ENCODE measurements around the gene ACE. TPM values are rescaled to one million over a fixed set of nuclear protein-coding genes. Genes with fewer than 3 reads are reported as not detected.

The ACE gene
- total RNA-seq, 1 donor from 2014 or later: 72.6 TPM

- H3K27ac ChIP-seq: no peak overlapping the region
- H3K27me3 ChIP-seq: no peaks in the 10 kb centered on the region
- intact Hi-C loops (cut with DNase I): no loop called here
- no peak for DNase-seq (ENCODE audit: low spot score in 2 of 2)
- no peak for TF ChIP-seq CTCF (IDR thresholded peaks at IDR 0.05)
- no peaks in the 10 kb centered on the region for H3K36me3 ChIP-seq
- H3K9me3 ChIP-seq: no peaks in the 10 kb centered on the region
- H3K4me3 ChIP-seq: no peak overlapping the region
- no peaks in the 10 kb centered on the region for H3K4me1 ChIP-seq
These were observed 36.2 kb downstream of the ACE start for GRCh38 chr17:63512896-63513644.

- intact Hi-C loops (cut with DNase I): no loop called here
- H3K4me3 ChIP-seq: no peak overlapping the region
- H3K27me3 ChIP-seq: no peaks in the 10 kb centered on the region
- TF ChIP-seq CTCF (IDR thresholded peaks at IDR 0.05): no peak
- no peaks in the 10 kb centered on the region for H3K9me3 ChIP-seq
- no peak for DNase-seq (ENCODE audit: low spot score in 2 of 2)
- H3K4me1 ChIP-seq: no peaks in the 10 kb centered on the region
- H3K36me3 ChIP-seq: no peaks in the 10 kb centered on the region
- no peak overlapping the region for H3K27ac ChIP-seq
These were observed 37.6 kb downstream of the ACE start for GRCh38 chr17:63514477-63514876.

GRCh38 chr17:63514974-63515373 lies 38.1 kb downstream of the ACE start:
- H3K4me3 ChIP-seq: no peak overlapping the region
- no peaks in the 10 kb centered on the region for H3K9me3 ChIP-seq
- intact Hi-C loops (cut with DNase I): no loop called here
- no peak for DNase-seq (ENCODE audit: low spot score in 2 of 2)
- no peak for TF ChIP-seq CTCF (IDR thresholded peaks at IDR 0.05)
- no peaks in the 10 kb centered on the region for H3K4me1 ChIP-seq
- no peak overlapping the region for H3K27ac ChIP-seq
- H3K36me3 ChIP-seq: no peaks in the 10 kb centered on the region
- H3K27me3 ChIP-seq: no peaks in the 10 kb centered on the region

GRCh38 chr17:63515426-63515825 lies 38.6 kb downstream of the ACE start:
- intact Hi-C loops (cut with DNase I): no loop called here
- no peak for DNase-seq (ENCODE audit: low spot score in 2 of 2)

GRCh38 chr17:63516910-63517824 lies 40.3 kb downstream of the ACE start:
- no peaks in the 10 kb centered on the region for H3K4me1 ChIP-seq
- intact Hi-C loops (cut with DNase I): no loop called here
- DNase-seq (ENCODE audit: low spot score in 2 of 2): no peak
- no peak overlapping the region for H3K4me3 ChIP-seq
- no peaks in the 10 kb centered on the region for H3K27me3 ChIP-seq
- H3K36me3 ChIP-seq: no peaks in the 10 kb centered on the region
- no peaks in the 10 kb centered on the region for H3K9me3 ChIP-seq
- TF ChIP-seq CTCF (IDR thresholded peaks at IDR 0.05): no peak
- no peak overlapping the region for H3K27ac ChIP-seq

More at GRCh38 chr17:63515426-63515825, 38.6 kb downstream of the ACE start:
- no peak overlapping the region for H3K27ac ChIP-seq
- no peaks in the 10 kb centered on the region for H3K4me1 ChIP-seq
- TF ChIP-seq CTCF (IDR thresholded peaks at IDR 0.05): no peak
- H3K36me3 ChIP-seq: no peaks in the 10 kb centered on the region
- no peaks in the 10 kb centered on the region for H3K9me3 ChIP-seq
- H3K4me3 ChIP-seq: no peak overlapping the region
- no peaks in the 10 kb centered on the region for H3K27me3 ChIP-seq

Measured in ascending aorta (tissue), 2 donors.